Prostate gland (tissue), 2 donors: ENCODE data around the gene C16orf78.

Experiments
- POLR2A ChIP-seq: fragments of 450-650 bp; IDR thresholded peaks from one replicate; pipeline ENCODE4 v1.6.1; 2016; ENCODE audit warnings: antibody characterized with exemption, mild to moderate bottlenecking
- POLR2AphosphoS5 ChIP-seq: sonication (generic); formaldehyde crosslinking; IDR thresholded peaks from one replicate; pipeline ENCODE4 v1.6.1; 2017; ENCODE audit warnings: antibody characterized with exemption
- TF ChIP-seq, protein P1 (sequence below), 4 experiments: fragments of 200-600 bp in 2 of 4; fragments of 450-650 bp in 2 of 4; sonication (generic) in 2 of 4; IDR thresholded peaks; 1 replicate in 3 of 4; 2 replicates in 1 of 4; pipeline ENCODE4 v1.5.1; 2016 to 2019; ENCODE audit warnings: antibody characterized with exemption in 4 of 4, mild to moderate bottlenecking in 2 of 4, moderate library complexity in 2 of 4

- TF ChIP-seq POLR2A = no peak
- TF ChIP-seq, protein P1, sequence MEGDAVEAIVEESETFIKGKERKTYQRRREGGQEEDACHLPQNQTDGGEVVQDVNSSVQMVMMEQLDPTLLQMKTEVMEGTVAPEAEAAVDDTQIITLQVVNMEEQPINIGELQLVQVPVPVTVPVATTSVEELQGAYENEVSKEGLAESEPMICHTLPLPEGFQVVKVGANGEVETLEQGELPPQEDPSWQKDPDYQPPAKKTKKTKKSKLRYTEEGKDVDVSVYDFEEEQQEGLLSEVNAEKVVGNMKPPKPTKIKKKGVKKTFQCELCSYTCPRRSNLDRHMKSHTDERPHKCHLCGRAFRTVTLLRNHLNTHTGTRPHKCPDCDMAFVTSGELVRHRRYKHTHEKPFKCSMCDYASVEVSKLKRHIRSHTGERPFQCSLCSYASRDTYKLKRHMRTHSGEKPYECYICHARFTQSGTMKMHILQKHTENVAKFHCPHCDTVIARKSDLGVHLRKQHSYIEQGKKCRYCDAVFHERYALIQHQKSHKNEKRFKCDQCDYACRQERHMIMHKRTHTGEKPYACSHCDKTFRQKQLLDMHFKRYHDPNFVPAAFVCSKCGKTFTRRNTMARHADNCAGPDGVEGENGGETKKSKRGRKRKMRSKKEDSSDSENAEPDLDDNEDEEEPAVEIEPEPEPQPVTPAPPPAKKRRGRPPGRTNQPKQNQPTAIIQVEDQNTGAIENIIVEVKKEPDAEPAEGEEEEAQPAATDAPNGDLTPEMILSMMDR (IDR thresholded peaks at IDR 0.05) = no peak
- no peak for TF ChIP-seq POLR2AphosphoS5
Observed at GRCh38 chr16:49355933-49356665, 17.5 kb upstream of the C16orf78 start.
